ENCODE data around the gene SERTAD2. TPM values are rescaled to one million over a fixed set of nuclear protein-coding genes. Genes with fewer than 3 reads are reported as not detected.
A peak's percentile ranks its signal among the peaks of the same experiment; 100 is the strongest.

SERTAD2 gene
- total RNA-seq, 4 donors from 2014 or later: 1.8 to 29.5 (median 8.9) TPM

- intact Hi-C loops (cut with DNase I; ENCODE audit: low total_unique reads): loop anchor here (10.0 kb wide), 1 partner anchor 269 kb away; no protein-coding TSS in a partner anchor
- Histone ChIP-seq H3K27ac (no peak overlapping the region), H3K27me3 (no peaks in the 10 kb centered on the region), H3K9me3 (no peaks in the 10 kb centered on the region), H3K4me1 (no peaks in the 10 kb centered on the region), H3K36me3 (no peaks in the 10 kb centered on the region), H3K4me3 (no peak overlapping the region)
- TF ChIP-seq POLR2A (IDR thresholded peaks at IDR 0.05) (no peak), CTCF (IDR thresholded peaks at IDR 0.05) (peak in 2 of 4 experiments; percentile 9 to 32)
- no peak for DNase-seq
Measured at GRCh38 chr2:64595397-64596176, 58.1 kb downstream of the SERTAD2 start.

- Histone ChIP-seq H3K9me3 (no peaks in the 10 kb centered on the region), H3K36me3 (no peaks in the 10 kb centered on the region), H3K4me1 (no peaks in the 10 kb centered on the region), H3K4me3 (no peak overlapping the region), H3K27me3 (no peaks in the 10 kb centered on the region), H3K27ac (no peak overlapping the region)
- no peak for DNase-seq
- intact Hi-C loops (cut with DNase I; ENCODE audit: low total_unique reads): loop anchor here (10.0 kb wide), 1 partner anchor 270 kb away; no protein-coding TSS in a partner anchor
- no peak for TF ChIP-seq POLR2A (IDR thresholded peaks at IDR 0.05)
- no peak for TF ChIP-seq CTCF (IDR thresholded peaks at IDR 0.05)
Measured at GRCh38 chr2:64594226-64594989, 59.3 kb downstream of the SERTAD2 start.

- Histone ChIP-seq H3K27ac (no peak overlapping the region), H3K36me3 (no peaks in the 10 kb centered on the region), H3K4me1 (no peaks in the 10 kb centered on the region), H3K4me3 (no peak overlapping the region), H3K9me3 (no peaks in the 10 kb centered on the region), H3K27me3 (no peaks in the 10 kb centered on the region)
- intact Hi-C loops (cut with DNase I; ENCODE audit: low total_unique reads): loop anchor here (10.0 kb wide), 1 partner anchor 272 kb away; no protein-coding TSS in a partner anchor
- no peak for TF ChIP-seq POLR2A (IDR thresholded peaks at IDR 0.05)
- no peak for TF ChIP-seq CTCF (IDR thresholded peaks at IDR 0.05)
- DNase-seq: peak in 1 of 2 donors; percentile 29
Measured at GRCh38 chr2:64593035-64593655, 60.6 kb downstream of the SERTAD2 start.

- intact Hi-C loops (cut with DNase I; ENCODE audit: low total_unique reads): loop anchor here (10.0 kb wide), 1 partner anchor 274 kb away; no protein-coding TSS in a partner anchor
Measured at GRCh38 chr2:64591188-64591587, 62.5 kb downstream of the SERTAD2 start.

More at GRCh38 chr2:64591188-64591587, 62.5 kb downstream of the SERTAD2 start:
- Histone ChIP-seq H3K27me3 (no peaks in the 10 kb centered on the region), H3K27ac (no peak overlapping the region), H3K4me1 (no peaks in the 10 kb centered on the region), H3K36me3 (no peaks in the 10 kb centered on the region), H3K4me3 (no peak overlapping the region), H3K9me3 (no peaks in the 10 kb centered on the region)
- no peak for TF ChIP-seq CTCF (IDR thresholded peaks at IDR 0.05)
- TF ChIP-seq POLR2A (IDR thresholded peaks at IDR 0.05): no peak
- DNase-seq: no peak
